ENCODE results near the gene WDR82. TPM values are rescaled to one million over a fixed set of nuclear protein-coding genes. Genes with fewer than 3 reads are reported as not detected.
A peak's percentile ranks its signal among the peaks of the same experiment; 100 is the strongest.

Gene WDR82, protein sequence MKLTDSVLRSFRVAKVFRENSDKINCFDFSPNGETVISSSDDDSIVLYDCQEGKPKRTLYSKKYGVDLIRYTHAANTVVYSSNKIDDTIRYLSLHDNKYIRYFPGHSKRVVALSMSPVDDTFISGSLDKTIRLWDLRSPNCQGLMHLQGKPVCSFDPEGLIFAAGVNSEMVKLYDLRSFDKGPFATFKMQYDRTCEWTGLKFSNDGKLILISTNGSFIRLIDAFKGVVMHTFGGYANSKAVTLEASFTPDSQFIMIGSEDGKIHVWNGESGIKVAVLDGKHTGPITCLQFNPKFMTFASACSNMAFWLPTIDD
- total RNA-seq (2014; rRNA removed): 44.5 and 58.0 TPM in 2 replicates
- polyA plus RNA-seq (2012): 41.3 TPM

DNA sequence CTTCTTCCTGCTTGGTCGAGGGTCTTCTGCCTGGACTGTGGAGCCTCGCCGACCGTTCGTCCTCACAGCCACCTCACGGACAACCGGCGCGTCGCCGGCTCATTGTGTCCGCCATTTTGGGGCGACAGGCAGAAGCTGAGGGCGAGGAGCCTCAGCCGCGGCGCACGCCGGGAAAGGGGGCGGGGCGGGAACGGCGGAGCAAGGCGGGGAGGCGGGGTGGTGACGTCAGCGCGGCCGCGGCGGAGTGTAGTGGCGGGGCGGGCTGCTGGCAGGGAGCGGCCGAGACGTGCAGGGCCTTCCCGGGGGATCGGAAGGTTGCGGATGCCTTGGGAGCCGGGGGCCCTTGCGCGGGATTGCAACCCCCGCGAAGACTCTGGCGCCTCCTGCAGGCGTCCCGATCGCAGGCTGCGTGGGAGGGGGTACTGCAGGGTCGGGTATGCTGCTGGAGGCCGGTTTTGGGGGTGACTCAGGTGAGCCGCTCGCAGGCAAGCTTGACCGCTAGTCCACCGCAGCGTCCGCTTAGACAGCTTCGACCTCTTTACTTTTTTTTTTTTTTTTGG lies at the start of gene WDR82:
TSS of gene WDR82 (minus strand) at position 140 of the 560 bp plus-strand sequence. CDS start 288 bp downstream, outside the sequence.
- peak; percentile 90 for DNase-seq (ENCODE audit: low read depth)

DNA sequence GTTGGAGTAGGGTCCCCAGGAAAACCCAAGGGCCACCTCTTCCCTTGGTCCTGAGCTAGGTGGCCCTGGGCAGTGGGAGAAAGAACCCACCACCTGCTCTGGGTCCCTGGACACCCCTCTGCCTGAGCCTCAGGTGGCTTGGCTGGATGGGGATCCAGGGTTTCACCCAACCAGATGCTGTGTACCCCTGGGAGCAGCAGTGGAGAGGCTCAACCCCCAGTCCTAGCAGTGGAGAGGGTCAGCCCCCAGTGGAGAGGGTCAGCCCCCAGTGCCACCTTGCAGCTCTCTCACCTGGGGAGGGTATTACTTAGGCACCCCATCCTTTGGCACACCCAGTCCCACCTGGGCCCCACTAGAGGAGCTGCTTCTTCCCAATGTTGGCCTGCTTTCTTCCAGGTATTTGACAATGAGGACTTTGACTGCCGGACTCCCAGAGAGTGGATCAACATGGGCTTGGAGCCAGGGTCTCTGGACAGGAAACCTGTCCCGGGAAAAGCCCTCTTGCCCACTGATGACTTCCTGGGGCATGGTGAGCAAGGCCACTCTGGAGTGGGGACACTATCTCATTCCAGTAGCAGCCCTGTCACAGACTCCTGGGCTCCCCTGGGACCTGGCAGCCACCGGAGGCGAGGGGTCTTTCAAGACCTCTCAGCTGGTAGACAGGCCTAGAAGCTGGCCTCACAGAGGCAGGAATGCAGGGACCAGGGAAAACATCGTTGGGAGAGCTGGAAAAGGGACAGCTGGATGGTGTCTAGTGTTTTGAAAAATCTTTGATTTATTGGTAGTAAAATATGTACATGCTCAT lies 49.2 kb upstream of the WDR82 start:
- no peak for DNase-seq (ENCODE audit: low read depth)

DNA sequence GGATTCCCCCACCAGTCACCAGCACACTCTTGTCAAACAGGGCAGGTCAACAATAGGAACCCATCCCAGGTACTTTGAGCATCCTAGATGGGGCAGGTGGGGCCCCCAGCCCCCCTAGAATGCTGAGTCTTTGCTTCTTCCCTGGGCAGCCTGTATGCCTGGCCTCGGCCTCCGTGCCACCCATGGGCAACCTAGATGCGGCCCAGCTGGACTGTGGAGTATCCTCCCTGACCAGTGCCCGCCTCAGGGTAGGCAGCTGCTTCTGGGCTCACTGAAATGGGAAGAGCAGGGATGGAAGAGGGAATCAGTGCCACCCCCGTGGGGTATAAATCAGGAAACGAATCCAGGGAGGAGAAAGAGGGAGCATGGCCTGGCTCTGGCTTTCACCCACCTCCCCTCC lies 48.5 kb upstream of the WDR82 start:
- no peak for DNase-seq (ENCODE audit: low read depth)

DNA sequence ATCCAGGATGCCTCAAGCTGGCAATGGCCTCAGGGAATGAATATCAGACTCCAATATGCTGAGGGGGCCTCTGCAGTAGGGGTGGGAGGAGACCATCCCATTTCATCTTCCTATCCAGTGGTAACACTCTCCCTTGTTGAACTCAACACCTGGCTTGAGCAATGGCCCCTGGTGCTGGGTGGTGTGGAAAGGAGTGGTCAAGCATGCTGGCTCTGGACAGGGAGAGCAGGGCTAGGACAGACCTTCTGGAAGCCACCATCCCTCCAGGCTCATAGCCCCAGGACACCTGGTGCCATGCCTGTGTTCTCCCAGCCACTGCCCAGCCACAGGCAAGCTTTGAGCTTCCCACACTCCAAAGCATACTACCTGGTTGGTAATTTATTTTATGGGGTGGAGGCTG lies 47.2 kb upstream of the WDR82 start:
- DNase-seq (ENCODE audit: low read depth): no peak

DNA sequence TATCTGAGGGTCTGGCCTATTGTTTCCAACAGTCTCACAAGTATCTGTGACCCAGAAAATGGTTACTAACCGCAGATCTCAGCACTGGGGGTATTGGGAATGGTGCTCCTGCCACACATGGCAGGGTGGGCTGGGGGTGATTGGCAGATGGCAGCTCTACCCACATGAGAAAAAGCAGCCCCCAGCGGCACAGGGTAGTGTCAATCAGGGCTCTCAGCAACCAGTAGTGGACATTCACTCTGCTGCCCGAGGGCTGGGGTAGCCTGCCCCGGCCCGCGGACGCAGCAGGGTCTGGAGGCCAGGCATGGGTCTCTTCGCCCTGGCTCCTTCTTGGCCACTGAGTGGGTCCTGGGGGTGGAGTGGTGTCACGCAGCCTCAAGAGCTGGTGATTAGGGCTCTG lies 46.2 kb upstream of the WDR82 start:
- DNase-seq (ENCODE audit: low read depth): no peak

DNA sequence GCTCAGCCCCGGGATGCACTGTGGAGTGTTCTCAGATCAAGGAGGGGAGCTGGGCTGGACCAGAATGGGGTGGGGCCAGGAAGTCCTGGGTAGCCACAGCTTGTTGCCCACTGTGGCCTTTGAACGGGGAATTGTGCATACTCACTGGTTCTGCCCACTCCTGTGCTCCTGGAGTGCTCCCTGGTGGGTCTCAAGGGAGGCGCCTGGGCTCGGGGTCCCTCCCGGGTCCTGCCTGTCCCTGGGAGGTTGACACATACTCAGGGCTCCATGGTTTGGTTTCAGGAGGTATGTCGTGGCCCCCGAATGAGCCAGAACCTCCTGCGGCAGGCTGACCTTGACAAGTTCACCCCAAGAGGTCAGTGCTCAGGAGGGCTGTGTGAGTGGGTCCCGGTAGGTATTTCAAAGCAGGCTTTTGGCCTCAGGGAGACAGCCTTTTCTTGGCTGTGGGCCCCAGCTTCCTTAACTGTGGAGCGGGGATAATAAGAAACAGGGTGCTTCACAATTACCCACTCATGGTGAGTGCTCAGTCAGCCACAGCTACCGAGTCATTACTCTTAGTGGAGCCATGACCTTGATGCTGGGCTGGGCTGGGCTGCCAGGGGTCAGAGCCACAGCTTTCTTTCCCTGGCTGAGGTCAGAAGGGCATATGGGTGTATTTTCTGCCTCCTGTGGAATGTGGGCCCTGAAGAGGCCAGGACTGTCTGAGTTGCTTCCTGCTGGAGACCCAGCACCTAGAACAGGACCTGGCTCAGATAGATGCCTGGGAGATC lies 45.3 kb upstream of the WDR82 start:
- no peak for DNase-seq (ENCODE audit: low read depth)

DNA sequence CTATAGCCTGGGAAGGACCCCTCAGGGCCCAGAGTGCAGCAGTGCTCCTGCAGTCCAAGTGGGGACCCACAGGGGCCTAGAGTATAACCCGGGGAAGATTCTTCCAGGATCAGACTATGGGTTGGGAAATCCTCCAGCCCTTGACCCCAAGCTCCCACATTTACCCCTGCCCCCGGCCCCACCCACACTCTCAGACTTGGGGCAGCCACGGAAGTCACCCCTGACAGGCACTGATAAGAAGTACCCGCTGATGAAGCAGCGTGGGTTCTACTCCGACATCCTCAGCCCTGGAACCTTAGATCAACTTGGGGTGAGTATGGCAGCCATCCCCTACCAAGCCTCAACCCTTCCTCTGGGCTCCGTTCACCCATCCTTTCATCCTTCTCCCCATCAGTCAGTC lies 44.0 kb upstream of the WDR82 start:
- no peak for DNase-seq (ENCODE audit: low read depth)

DNA sequence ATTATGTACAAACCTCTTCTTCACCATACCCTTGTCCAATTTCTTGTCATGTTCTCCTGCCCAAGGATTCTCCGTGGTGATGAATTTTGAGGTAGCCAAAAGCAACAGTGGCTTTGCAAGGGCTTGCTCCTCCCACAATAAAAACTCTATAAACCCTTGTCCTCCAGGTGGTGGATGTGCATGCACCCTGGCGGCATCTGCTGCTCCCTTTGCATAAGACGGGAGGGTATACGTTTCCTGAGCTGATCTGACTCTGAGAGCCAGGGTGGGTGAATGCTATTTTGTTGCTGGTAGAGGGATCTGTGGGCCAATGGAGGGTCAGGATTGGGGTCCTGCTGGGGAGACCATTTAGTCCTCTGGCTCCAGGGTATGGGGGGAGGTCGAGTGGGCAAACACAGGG lies 43.0 kb upstream of the WDR82 start:
- DNase-seq (ENCODE audit: low read depth): no peak

DNA sequence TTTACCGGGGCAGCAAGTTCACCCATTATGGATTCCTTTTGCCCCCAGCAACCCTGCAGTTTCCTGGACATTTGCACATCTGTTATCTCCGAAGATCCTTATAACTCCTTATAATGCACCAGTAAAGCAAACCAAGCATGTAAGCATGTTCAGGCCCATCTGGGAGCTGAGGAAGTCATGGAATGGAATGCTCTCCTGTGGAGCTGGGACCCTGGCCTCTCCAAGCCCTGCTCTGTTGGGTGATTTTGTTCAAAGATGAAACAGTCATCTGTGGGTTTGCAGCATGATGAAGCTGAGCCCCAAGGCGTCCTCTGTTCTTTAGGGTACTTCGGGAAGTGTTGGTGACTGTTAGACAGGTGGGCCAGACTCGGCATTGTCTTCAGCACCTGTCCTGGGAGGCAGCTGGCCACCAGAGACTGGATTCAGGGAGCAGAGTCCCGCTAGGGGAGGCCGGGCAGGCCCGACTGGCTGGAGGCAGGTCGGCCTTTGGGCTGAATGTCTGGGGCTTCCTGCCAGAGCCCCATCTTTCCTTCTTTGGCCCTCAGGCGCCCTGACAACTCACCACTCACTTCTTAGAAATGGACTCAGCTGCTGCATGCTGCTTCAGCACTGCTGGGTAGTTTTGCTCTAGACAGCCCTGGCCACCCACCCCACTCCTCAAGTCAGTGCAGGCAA lies 41.6 kb upstream of the WDR82 start:
- DNase-seq (ENCODE audit: low read depth): no peak

DNA sequence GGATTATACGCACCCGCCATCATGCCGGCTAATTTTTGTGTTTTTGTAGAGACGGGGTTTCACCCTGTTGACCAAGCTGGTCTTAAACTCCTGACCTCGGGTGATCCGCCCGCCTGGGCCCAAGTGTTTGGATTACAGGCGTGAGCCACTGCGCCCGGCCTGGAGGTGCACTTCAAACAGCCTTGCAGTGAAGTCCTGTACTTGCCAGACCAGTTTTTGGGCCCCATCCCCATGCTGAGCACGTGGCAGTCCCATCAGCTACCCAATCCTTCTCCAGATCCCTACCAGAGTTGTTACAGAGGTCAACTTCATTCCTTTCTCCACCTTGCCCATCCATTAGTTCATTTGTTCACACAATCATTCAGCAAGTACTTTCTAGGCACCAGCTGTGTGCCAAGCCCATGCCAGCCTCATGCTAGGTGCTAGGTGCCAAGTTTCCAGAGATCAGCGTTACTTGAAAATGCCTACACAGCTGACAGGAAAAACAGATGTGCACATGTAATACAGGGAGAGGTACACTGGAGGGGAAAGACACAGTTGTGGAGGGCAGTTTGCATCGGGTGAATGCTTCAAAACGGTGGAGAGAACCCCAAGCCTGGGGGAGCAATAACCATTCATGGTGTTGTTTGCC lies 39.9 kb upstream of the WDR82 start:
- DNase-seq (ENCODE audit: low read depth): no peak

DNA sequence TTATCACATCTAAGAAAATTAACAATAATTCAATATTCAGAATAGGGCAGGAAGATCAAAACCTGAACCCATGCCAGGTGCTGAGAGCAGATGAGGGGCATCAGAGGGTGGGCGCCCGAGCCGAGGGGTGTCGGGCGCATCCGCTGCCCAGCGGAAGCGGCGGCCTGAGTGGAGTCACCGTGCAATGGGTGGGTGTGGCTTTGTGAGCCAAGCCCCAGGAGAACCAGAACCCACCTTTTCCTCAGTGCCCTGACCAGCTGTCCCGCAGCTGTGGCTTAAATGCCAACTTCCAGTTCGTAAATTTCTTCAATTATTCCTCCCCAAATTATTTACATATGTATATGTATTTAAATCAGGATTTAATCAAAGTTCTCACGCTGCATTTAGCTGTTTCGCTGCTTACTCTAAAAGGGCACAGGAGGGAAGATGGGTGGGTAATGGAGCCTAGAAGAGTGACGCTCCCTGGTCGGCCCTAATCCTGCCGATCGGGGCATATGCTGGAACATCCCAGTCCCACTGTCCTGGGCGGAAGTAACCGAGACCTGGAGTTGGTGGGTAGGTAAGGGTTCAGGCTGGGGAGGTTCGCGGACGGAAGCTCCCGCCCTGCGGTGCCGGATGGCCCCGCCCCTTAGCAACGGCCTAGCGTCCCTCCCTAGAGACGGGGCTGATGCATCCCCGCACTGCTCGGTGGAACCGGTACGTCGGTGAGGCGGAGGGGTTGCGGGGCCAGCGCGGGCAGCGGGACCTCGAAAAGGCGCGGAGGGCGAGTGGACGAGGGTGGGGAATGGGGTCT lies 39.0 kb upstream of the WDR82 start:
- DNase-seq (ENCODE audit: low read depth): no peak

DNA sequence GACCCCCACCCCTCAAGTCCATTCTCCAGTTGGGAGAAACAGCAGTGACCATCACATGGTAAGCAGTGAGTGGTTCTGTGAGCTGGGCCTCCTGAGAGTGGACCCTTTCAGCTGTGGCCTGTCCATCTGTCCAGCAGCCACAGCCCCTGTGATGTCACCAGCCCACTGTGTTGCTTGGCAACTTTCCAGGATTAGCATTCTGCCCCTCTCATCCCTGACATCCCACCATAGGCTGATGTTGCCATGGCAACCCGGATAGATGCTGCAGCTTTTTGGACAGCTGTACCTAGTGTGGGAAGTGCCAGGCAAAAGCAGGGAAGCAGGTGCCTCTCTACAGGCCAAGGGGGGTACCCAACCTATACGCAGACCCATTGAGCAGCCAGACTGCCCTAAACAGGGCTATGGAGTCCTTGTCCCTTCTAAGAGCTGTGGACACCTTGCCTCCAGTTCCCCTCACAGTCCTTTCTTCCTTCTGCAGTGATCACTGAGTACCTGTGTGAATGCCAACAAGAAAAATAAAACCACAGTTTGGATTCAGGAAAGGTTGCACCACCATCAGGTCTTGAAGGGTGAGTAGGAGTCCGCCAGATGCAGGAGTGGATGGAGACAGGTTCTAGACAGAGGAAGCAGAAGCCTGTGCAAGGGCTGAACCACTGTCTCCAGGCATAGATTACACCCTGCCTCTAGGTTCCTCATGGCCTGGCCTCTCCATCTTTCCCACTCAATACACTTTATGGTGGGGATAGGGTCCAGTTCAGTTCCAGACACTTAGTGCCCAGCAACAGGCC lies 37.7 kb upstream of the WDR82 start, which contains the start of gene DNAH1:
TSS of gene DNAH1 (plus strand) at position 343 of the 788 bp plus-strand sequence. CDS start 6,124 bp downstream, outside the sequence.
- DNase-seq (ENCODE audit: low read depth): peak; percentile 66

DNA sequence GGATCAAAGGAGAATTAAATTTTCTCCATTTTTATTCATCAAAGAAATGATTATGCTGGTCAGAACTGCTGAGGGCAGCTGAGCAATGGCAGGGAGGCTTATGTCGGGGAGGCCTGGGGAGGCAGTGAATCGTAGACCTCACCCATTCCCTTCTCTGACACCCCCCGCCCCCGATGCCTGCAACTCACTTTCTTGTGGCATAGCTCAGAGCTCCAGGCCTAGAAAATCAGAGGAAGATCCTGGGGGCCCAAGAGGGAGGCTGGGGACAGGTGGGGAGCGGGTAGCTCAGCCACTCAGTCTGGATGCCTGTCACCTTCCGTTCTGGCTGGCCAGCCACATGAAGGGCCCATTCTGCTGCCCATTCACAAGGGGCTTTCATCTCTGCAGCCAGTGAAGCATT lies 36.6 kb upstream of the WDR82 start:
- no peak for DNase-seq (ENCODE audit: low read depth)

DNA sequence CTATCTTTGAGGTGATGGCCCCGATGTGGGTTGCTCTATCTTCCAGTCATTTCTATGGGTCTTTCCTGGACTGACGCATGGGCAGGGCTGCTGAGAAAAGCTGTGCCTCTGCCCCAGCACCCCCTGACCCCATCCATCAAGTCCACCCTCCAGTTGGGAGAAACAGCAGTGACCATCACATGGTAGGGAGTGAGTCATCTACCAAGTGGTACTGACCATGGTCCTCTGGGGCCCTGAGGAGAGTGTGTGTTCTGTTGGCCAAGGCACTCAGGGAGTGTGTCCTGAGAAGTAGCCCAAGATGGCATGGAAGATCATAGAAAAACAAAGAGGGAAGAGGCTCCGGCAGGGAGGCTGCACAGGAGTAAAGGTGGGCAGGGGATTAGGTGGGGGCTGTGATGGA lies 36.0 kb upstream of the WDR82 start:
- DNase-seq (ENCODE audit: low read depth): peak; percentile 82

DNA sequence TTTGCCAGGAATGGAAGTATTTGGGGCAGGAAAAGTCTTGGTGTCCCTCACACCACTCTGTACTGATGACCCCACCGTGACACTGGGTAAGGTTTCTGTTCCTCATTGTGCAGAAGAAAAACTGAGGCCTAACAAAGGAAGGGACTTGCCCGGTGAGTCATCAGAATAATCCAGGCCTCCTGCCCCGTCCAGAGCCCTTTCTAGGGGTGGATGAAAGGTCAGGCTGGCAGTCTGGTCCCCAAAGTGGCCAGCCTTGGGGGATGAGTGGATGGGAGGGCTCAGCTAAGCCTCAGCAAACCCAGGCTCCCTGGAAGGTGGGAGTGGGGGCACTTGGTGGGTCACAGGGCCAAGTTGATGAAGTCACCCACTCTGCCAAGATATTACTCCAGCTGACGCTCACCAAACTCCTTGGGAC lies 35.3 kb upstream of the WDR82 start:
- peak; percentile 74 for DNase-seq (ENCODE audit: low read depth)

DNA sequence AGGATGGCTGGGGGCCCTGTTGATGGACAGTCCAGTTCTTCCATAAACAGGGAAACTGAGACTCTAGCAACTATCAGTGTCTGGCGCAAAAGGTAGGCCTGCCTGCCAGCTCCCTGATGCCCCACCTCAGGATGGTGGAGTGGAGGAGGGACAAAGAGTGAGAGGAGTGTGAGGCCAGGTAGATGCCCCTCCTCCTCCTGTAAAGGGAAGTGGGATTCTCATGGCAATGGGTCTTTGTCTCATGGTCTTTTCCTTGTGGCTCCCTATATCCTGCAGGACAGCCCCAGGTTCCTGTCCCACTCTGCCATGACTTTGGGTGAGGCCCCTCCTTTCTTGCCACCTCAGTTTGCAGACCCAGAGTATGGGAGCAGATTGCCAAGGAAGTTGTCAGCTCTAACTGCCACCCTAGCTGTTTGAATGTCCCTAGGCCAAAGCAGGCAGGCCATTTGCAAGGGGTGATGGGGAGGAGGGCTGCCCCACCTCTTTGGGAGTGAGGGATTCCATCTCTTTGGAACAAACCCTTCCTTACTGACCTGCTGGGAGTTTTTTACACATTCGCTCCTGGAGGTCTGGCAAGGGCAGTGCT lies 34.8 kb upstream of the WDR82 start:
- DNase-seq (ENCODE audit: low read depth): no peak

DNA sequence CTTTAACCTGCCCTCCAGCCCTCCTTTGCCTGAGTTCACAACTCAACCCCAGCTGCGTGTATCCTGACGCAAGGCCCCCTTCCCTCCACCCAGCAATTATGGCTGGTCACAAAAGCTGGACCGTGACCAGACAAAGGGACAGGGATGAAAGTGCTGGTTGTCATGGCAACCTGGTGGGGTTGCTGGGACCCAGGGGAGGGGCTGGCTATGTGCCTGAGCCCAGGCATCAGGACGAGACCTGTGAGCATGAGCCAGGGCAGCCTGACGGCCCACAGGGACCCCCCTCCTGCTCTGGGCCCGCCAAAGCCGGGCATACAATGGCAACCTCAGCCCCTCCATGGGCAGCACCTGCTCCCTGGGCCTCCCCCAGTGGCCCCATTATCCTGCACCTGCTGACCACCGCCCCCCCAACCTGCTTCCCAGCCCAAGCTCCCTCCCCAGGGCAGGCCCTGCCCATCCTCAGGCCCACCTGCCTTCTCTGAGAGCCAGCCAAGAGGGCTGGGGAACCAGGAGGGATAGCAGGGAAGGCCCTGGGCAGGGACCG lies 33.2 kb upstream of the WDR82 start:
- no peak for DNase-seq (ENCODE audit: low read depth)

DNA sequence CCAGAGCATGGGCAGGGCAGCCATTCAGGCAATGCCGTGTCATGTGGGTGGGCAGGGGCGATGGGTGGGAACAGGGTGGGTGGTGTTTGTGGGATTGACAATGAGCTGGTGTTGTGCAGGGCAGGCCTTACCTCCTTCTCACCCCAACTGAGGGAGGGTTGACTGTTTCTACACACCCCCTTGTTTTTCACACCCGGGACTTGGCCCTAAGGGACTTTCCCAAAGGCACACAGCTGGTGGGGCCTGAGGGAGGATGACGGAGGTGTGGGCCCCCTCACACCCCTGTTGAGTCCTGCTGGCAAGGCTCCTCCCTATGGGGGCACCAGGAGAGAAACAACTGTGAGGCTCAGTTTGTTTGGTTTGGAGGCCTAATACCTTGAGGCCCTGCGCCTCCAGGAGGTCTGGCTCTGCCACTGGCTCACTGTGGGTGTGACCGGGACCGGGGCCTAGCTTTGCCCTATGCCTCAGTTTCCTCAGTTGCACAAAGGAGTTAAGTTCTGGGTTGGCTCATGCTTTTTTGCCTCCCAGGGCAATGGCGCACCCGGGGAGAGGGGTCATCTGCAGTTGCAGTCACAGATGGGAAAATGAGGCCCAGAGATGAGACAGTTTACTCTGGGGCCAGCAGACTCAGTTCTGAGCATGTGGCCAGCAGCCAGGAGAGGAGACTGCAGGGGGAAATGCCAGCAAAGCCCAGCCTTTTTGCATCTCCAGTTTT lies 32.6 kb upstream of the WDR82 start:
- DNase-seq (ENCODE audit: low read depth): no peak
